ENCODE measurements around the gene APBA3. TPM values are rescaled to one million over a fixed set of nuclear protein-coding genes. Genes with fewer than 3 reads are reported as not detected.

APBA3 gene
- total and polyA plus RNA-seq, 2 of the 4 experiments (the other 2 are of a cell fraction) = 9.5 to 18.4 TPM

- Histone ChIP-seq H4K8ac (ENCODE audit: low read depth in 2 of 2, low read length in 2 of 2) (no peak overlapping the region), H2AFZ (replicated peaks; ENCODE audit: low read length, poor library complexity) (no peak overlapping the region)
- in situ Hi-C loops (cut with MboI; ENCODE audit: low sequenced_read_pairs) = no loop called here
Observed at GRCh38 chr19:3732108-3732507, 29.4 kb downstream of the APBA3 start.

More at GRCh38 chr19:3732108-3732507, 29.4 kb downstream of the APBA3 start:
- dilution Hi-C loops (cut with HindIII; ENCODE audit: low sequenced_read_pairs, unreplicated experiment) (no loop called here), intact Hi-C loops (cut with micrococcal nuclease) (no loop called here)
- H4K91ac ChIP-seq (ENCODE audit: insufficient read depth, low read depth, low read length) = no peak overlapping the region
- H3K27ac ChIP-seq (ENCODE audit: insufficient read depth, low read length) = no peak overlapping the region
- no peak overlapping the region for H2BK20ac ChIP-seq (ENCODE audit: low read depth, low read length)
- no peak overlapping the region for H2BK15ac ChIP-seq (ENCODE audit: low read depth, low read length)
- no peak overlapping the region for H2AK5ac ChIP-seq (ENCODE audit: low read depth, low read length)
- no peaks in the 10 kb centered on the region for H3K36me3 ChIP-seq (ENCODE audit: control insufficient read depth, insufficient read depth, low read length)
- H2BK120ac ChIP-seq (ENCODE audit: low read depth, low read length) = no peak overlapping the region
- no peak overlapping the region for H2BK5ac ChIP-seq (ENCODE audit: low read depth, low read length, poor library complexity, severe bottlenecking)
- no peak overlapping the region for H4K5ac ChIP-seq (ENCODE audit: low read depth, low read length)
- H4K20me1 ChIP-seq (ENCODE audit: insufficient read depth, low read length) = no peaks in the 10 kb centered on the region
- DNase-seq (no peak), ATAC-seq (ENCODE audit: low read depth) (no peak)
- no peak overlapping the region for H3K18ac ChIP-seq (ENCODE audit: low read depth, low read length)
- CTCF ChIA-PET = interaction anchor here (0.6 kb wide), 1 partner anchor 29 kb away, joined by 4 read pairs; no protein-coding TSS in a partner anchor
- no peak for TF ChIP-seq RCOR1 (IDR thresholded peaks at IDR 0.05; ENCODE audit: insufficient replicate concordance, low read length)
- TF ChIP-seq RFX5 (IDR thresholded peaks at IDR 0.05; ENCODE audit: low read depth, low read length) = no peak
- TF ChIP-seq USF2 (IDR thresholded peaks at IDR 0.05; ENCODE audit: low read depth, low read length) = no peak
- no peak for TF ChIP-seq MAZ (IDR thresholded peaks at IDR 0.05; ENCODE audit: borderline replicate concordance, low read depth, low read length)
- TF ChIP-seq ELK1 (IDR thresholded peaks at IDR 0.05; ENCODE audit: borderline replicate concordance, low read depth, low read length) = no peak
- no peak for TF ChIP-seq NFE2L2 (IDR thresholded peaks at IDR 0.05; ENCODE audit: low read depth, low read length)
- no peaks in the 10 kb centered on the region for H3K79me1 ChIP-seq (ENCODE audit: low read depth in 1 of 2, low read length in 2 of 2)
- POLR2A ChIA-PET (ENCODE audit: unreplicated experiment) = no interaction called here
- H3K4ac ChIP-seq (ENCODE audit: low read depth, low read length) = no peak overlapping the region
- H3K4me2 ChIP-seq (ENCODE audit: low read depth, low read length) = no peak overlapping the region
- no peak overlapping the region for H3K14ac ChIP-seq (replicated peaks; ENCODE audit: low read depth, low read length)
- H3K9me3 ChIP-seq (ENCODE audit: control insufficient read depth, insufficient read depth, low read length) = no peaks in the 10 kb centered on the region; the same call in 1 of the 2 replicates
- H3K4me3 ChIP-seq (ENCODE audit: insufficient read depth, low read depth, low read length) = no peak overlapping the region
- no peak overlapping the region for H2AK9ac ChIP-seq (replicated peaks; ENCODE audit: low read depth, low read length, poor library complexity)
- H3K9ac ChIP-seq (ENCODE audit: low read depth, low read length) = no peak overlapping the region
- peaks cover 10% of the 10 kb centered on the region for H3K27me3 ChIP-seq (ENCODE audit: control insufficient read depth, insufficient read depth, low read length)
- no TSS peak for BruUV-seq (replicated peaks)
- H3K4me1 ChIP-seq (ENCODE audit: control insufficient read depth, insufficient read depth, low read length) = no peaks in the 10 kb centered on the region
- WGBS, 2 experiments (ENCODE audit: extremely low coverage in 2 of 2, insufficient read length in 1 of 2) = 67% methylated on average over 1 of the region's 1 CpG; no CpG with 5 or more reads in 1 of the 2 experiments
- H3K56ac ChIP-seq (ENCODE audit: extremely low read depth, insufficient read depth, low read length) = no peak overlapping the region
- peaks cover under 1% of the 10 kb centered on the region; the same call in 1 of the 2 replicates for H3K9me1 ChIP-seq (ENCODE audit: insufficient read depth, low read length)
- H3K23ac ChIP-seq (ENCODE audit: low read depth, low read length) = no peak overlapping the region
